H1 (cell line): Measurements from ENCODE around the gene EEPD1.

ENCODE experiments used
- EP300 ChIP-seq, 2 experiments: IDR thresholded peaks; 1 replicate in 1 of 2; 2 replicates in 1 of 2; pipeline ENCODE4 v1.6.1; 2011 to 2012; ENCODE audit warnings: low read depth in 2 of 2, low read length in 2 of 2, mild to moderate bottlenecking in 2 of 2, borderline replicate concordance in 1 of 2, inconsistent platforms in 1 of 2, moderate library complexity in 1 of 2
- HDAC2 ChIP-seq, 2 experiments: fragments of 300-600 bp in 1 of 2; sonication (generic) in 1 of 2; IDR thresholded peaks; 2 replicates each; pipeline ENCODE4 v1.6.1; 2011 to 2012; ENCODE audit warnings: low read depth in 2 of 2, low read length in 2 of 2, mild to moderate bottlenecking in 2 of 2, moderate library complexity in 2 of 2, borderline replicate concordance in 1 of 2, inconsistent platforms in 1 of 2
- JUN ChIP-seq: IDR thresholded peaks from 2 replicates; pipeline ENCODE4 v1.6.1; 2011; ENCODE audit warnings: low read depth, mild to moderate bottlenecking, improper control_type of control experiment, low read length
- JUND ChIP-seq: IDR thresholded peaks from 2 replicates; pipeline ENCODE4 v1.6.1; 2011; ENCODE audit warnings: mild to moderate bottlenecking, improper control_type of control experiment, low read length
- KDM5A ChIP-seq: fragments of 200-600 bp; IDR thresholded peaks from 2 replicates; pipeline ENCODE4 v1.7.1; 2012; ENCODE audit warnings: mild to moderate bottlenecking, low read length, inconsistent platforms, mixed read lengths
- RAD21 ChIP-seq, 2 experiments: IDR thresholded peaks in 1 of 2; conservative IDR thresholded peaks in 1 of 2; 2 replicates each; pipeline ENCODE4 v1.6.1; 2011; ENCODE audit warnings: low read depth in 2 of 2, low read length in 2 of 2, improper control_type of control experiment in 1 of 2, inconsistent platforms in 1 of 2, mild to moderate bottlenecking in 1 of 2, moderate library complexity in 1 of 2
- TEAD4 ChIP-seq: IDR thresholded peaks from 2 replicates; pipeline ENCODE4 v1.6.1; 2012; ENCODE audit warnings: low read depth, low read length, inconsistent platforms, mixed read lengths
- TF ChIP-seq, protein P1 (sequence below), 3 experiments: IDR thresholded peaks; 1 replicate in 2 of 3; 2 replicates in 1 of 3; pipeline versions ENCODE4 v1.5.1 to v1.6.1; 2011; ENCODE audit warnings: low read length in 3 of 3, mild to moderate bottlenecking in 3 of 3, inconsistent platforms in 2 of 3, low read depth in 1 of 3, moderate library complexity in 1 of 3; ENCODE audit not compliant: insufficient read depth in 1 of 3; ENCODE audit errors: control extremely low read depth in 1 of 3
- TF ChIP-seq, protein P2 (sequence below): IDR thresholded peaks from 2 replicates; pipeline ENCODE4 v1.6.1; 2012; ENCODE audit warnings: inconsistent platforms

DNA sequence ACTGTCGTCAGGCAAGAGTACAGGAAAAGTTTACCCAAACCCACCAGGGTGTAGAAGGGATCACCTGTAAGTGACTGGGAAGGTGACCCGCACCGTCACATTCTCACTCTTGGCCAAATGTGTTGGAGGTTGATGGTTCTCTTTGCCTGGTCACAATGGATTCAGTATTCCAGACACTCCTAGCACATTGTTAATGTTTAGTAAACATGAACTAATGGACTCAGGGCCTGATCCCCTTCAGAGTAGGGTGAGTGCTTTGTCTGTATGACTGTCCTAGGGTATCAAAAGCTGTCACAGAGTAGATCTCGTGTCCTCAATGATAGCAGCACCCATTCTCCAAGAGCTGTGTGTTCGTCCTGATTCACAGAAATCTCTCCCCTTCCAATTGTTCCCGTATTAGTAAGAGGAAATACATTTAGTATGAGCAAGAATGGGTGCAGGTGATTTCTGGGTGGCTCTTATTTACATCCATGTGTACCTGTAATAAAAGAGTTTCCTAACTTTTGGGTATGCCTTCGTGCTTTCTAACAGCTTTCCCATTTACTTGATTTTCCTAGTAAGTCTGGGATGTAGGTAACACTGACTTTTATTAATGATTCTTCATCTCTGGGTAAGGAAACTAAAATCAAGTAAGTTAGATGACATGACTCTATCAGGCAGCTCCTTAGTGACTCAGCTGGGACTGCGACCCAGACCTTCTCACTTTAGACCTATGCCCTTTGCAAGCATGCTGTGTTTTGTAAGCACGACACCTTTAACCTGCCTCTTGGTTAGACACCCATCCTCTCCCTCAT is 4.7 kb downstream of the EEPD1 start:
- TF ChIP-seq, protein P1, sequence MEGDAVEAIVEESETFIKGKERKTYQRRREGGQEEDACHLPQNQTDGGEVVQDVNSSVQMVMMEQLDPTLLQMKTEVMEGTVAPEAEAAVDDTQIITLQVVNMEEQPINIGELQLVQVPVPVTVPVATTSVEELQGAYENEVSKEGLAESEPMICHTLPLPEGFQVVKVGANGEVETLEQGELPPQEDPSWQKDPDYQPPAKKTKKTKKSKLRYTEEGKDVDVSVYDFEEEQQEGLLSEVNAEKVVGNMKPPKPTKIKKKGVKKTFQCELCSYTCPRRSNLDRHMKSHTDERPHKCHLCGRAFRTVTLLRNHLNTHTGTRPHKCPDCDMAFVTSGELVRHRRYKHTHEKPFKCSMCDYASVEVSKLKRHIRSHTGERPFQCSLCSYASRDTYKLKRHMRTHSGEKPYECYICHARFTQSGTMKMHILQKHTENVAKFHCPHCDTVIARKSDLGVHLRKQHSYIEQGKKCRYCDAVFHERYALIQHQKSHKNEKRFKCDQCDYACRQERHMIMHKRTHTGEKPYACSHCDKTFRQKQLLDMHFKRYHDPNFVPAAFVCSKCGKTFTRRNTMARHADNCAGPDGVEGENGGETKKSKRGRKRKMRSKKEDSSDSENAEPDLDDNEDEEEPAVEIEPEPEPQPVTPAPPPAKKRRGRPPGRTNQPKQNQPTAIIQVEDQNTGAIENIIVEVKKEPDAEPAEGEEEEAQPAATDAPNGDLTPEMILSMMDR (IDR thresholded peaks at IDR 0.05; ENCODE audit: control extremely low read depth in 1 of 3, insufficient read depth in 1 of 3, low read depth in 1 of 3, low read length in 3 of 3), result no peak
- no peak for TF ChIP-seq KDM5A
- TF ChIP-seq, protein P2, sequence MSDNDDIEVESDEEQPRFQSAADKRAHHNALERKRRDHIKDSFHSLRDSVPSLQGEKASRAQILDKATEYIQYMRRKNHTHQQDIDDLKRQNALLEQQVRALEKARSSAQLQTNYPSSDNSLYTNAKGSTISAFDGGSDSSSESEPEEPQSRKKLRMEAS, result no peak
- no peak for TF ChIP-seq JUND
- no peak for TF ChIP-seq JUN
- no peak for TF ChIP-seq EP300 (IDR thresholded peaks at IDR 0.05; ENCODE audit: borderline replicate concordance in 1 of 2, low read depth in 2 of 2, low read length in 2 of 2)
- no peak for TF ChIP-seq HDAC2 (IDR thresholded peaks at IDR 0.05; ENCODE audit: borderline replicate concordance in 1 of 2, low read depth in 2 of 2, low read length in 2 of 2)
- no peak for TF ChIP-seq RAD21 (IDR thresholded peaks at IDR 0.05 in 1 of 2, conservative IDR thresholded peaks at IDR 0.05 in 1 of 2; ENCODE audit: low read depth in 2 of 2, low read length in 2 of 2)
- no peak for TF ChIP-seq TEAD4
